Epithelial cell of esophagus (primary cell): ENCODE measurements around the gene RPS8.
A peak's percentile ranks its signal among the peaks of the same experiment; 100 is the strongest.

Experiments
- DNase-seq: peaks from one replicate; pipeline ENCODE4 v3.0.0; 2010; ENCODE audit warnings: low read depth
- H3K4me3 ChIP-seq: 2 replicates; pipeline ENCODE4 v1.5.1; 2011; ENCODE audit warnings: mild to moderate bottlenecking, low read length, control low read depth
- TF ChIP-seq, protein P1 (sequence below): IDR thresholded peaks from 2 replicates; pipeline ENCODE4 v1.5.1; 2011; ENCODE audit warnings: low read depth, mild to moderate bottlenecking, low read length, control low read depth, inconsistent platforms; ENCODE audit not compliant: insufficient read depth; ENCODE audit errors: missing control alignments

RPS8 gene

DNA sequence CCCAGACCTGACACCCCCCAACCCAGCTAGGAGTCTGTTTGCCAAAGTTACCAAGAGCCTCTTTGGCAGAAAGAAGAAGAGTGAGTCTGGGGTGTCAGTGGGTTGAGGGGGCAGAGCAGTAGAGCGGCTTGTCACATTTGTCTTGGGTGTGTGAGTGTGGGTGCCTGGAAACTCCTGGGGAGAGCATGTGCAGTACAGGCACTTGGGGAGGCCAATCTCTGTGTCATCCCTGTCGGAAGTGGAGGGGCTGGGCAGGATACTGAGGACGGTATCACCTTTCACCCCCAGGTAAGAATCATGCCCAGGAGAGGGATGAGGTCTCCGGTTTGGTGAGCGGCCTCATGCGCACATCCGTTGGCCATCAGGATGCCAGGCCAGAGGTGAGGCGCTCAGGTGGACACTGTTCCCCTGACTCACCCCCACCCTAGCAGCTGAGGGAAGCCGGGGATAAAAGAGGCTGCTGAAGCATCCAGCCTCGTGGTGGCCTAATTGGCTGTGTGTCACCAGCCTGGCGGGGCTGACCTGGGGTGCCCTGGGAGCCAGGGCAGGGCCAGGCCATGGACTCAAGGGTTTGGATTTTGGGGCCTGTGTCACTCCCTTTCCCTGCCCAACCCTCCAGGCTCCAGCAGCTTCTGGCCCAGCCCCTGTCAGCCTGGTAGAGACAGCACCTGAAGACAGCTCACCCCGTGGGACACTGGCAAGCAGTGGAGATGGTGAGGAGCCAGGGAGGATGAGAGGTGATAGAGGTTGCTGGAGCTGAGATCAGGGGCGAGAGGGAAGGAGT, 28.2 kb downstream of the RPS8 start:
- TF ChIP-seq, protein P1, sequence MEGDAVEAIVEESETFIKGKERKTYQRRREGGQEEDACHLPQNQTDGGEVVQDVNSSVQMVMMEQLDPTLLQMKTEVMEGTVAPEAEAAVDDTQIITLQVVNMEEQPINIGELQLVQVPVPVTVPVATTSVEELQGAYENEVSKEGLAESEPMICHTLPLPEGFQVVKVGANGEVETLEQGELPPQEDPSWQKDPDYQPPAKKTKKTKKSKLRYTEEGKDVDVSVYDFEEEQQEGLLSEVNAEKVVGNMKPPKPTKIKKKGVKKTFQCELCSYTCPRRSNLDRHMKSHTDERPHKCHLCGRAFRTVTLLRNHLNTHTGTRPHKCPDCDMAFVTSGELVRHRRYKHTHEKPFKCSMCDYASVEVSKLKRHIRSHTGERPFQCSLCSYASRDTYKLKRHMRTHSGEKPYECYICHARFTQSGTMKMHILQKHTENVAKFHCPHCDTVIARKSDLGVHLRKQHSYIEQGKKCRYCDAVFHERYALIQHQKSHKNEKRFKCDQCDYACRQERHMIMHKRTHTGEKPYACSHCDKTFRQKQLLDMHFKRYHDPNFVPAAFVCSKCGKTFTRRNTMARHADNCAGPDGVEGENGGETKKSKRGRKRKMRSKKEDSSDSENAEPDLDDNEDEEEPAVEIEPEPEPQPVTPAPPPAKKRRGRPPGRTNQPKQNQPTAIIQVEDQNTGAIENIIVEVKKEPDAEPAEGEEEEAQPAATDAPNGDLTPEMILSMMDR = no peak
- no peak overlapping the region for H3K4me3 ChIP-seq
- no peak for DNase-seq

DNA sequence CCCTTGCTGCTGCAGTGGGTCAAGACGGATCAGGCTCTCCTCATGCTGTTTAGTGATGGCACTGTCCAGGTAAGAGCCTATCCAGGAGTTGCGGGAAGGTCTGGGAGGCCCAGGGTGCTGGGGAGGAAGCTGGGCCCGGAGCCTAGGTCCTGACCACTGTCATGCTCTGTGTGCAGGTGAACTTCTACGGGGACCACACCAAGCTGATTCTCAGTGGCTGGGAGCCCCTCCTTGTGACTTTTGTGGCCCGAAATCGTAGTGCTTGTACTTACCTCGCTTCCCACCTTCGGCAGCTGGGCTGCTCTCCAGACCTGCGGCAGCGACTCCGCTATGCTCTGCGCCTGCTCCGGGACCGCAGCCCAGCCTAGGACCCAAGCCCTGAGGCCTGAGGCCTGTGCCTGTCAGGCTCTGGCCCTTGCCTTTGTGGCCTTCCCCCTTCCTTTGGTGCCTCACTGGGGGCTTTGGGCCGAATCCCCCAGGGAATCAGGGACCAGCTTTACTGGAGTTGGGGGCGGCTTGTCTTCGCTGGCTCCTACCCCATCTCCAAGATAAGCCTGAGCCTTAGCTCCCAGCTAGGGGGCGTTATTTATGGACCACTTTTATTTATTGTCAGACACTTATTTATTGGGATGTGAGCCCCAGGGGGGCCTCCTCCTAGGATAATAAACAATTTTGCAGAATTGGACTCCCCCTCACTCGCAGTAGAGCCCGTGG, 30.1 kb downstream of the RPS8 start:
- H3K4me3 ChIP-seq = no peak overlapping the region
- no peak for DNase-seq
- TF ChIP-seq, protein P1 = no peak

DNA sequence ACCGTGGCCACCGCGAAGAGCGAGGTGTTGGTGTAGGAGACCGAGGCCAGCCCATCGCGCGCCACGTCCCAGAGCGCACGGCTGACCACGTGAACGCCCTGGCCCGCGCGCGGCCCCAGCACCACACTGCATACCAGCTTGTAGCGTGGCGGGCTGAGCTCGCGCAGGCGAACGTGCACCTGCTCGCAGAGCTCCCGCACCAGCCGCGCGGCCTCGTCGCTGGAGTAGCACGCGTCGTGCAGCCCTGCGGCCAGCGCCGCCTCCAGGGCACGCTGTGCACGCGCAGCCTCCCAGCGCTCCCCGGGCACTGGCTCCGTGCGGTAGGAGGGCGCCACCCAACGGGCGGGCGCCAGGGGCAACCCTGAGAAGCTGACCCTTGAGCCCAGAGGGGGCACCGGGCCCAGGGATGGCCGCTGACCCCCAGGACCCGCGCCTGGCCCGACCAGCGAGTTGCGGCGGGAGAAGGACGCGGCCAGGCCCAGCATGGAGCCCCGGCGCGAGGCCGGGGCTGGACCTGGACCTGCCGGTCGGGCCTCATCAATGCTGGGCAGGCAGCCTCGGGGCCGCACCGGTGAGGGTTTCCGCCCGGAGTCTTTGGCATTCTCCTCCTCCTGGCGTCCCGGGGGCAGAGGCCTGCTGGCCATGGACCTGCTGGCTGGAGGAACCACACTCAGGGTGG, 30.8 kb downstream of the RPS8 start:
- TF ChIP-seq, protein P1 = no peak
- DNase-seq = no peak
- H3K4me3 ChIP-seq = no peak overlapping the region

DNA sequence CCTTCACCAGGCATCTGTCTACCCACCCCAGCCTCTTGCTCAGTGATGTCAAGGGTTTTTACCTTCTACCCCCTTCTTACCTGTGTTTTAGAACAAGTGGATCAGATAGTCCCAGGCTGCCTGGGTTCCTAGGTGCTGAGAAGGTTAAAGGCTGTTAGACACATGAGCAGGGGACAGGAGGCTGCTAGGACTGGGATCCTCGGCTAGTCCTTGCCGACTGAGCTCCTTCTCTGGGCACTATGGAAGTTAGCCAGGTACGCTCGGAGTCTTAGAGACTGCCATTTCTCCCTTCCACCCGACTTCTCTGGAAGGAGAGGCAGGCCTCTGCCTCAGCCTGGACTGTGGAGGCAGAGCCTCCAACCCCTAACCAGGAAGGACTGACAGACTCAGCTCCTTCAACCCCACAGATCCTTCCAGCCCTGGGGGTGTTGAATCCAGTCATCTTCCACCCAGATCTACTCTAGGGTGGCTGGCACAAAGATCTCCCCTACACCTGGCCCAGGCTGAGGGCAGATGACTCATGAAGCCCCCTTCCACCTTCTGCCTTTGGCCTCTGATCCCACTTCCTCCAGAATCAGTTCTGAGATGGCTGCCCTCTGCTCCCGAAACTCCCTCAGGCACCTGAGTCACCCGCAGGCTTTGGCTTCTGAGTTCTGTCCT, 31.5 kb downstream of the RPS8 start, which contains the start of gene DYNLT4:
TSS of gene DYNLT4 (minus strand) at position 648 of the 660 bp plus-strand sequence. CDS start 683 bp downstream, outside the sequence.
- H3K4me3 ChIP-seq = no peak within 1 kb of the TSS
- no peak for DNase-seq
- TF ChIP-seq, protein P1 = no peak

DNA sequence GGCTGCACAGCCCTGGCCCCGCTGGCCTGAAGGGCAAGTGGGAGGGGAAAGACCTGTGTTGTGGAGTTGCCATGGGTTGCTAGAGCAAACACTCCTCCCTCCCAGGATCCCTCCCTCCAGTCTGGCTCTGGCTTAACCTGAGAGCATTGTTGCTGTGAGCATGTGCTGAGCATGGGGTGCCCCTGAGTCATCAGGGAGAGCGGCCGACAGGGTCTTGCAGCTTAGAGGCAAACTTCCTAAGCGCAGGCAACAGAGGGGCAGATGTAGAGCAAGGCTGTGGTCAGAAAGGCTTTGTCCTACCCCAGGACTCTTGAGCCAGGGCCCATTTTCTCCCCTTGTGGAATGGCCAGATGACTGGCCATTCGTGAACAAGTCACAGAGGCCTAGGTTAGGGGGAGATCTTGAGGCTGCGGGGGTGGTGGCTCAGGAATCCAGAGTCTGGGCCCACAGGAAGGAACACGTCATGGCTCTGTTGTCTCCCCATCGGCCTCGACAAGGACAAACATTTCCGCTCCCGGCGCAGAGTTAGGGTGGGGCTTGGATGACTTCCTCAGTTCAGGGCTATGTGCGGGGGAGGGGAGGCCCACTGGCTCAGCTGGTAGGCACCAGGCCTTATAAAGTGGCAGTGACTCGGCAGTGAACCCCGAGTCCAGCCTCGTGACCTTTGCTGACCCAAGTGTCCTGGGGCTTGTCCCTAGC, 32.2 kb downstream of the RPS8 start:
- DNase-seq = peak; percentile 97
- H3K4me3 ChIP-seq = no peak overlapping the region
- TF ChIP-seq, protein P1 = no peak
